Omental fat pad (tissue), 4 donors: ENCODE measurements around the gene NIPSNAP3A. TPM values are rescaled to one million over a fixed set of nuclear protein-coding genes. Genes with fewer than 3 reads are reported as not detected.

ENCODE experiments used
- ATAC-seq: fragments of 150-250 bp; one replicate; pipeline ENCODE4 v1.9.1; 2016; ENCODE audit warnings: mild to moderate bottlenecking, moderate library complexity; ENCODE audit not compliant: low FRiP score
- DNase-seq: peaks from one replicate; pipeline ENCODE4 v3.0.0-alpha.2; 2019; ENCODE audit warnings: low spot score
- total RNA-seq, 4 donors: library from RNA; depleted of rRNA; stranded (reverse); fragments of >200 nt; gene quantifications; one replicate each; pipeline ENCODE4 v1.1.0, GENCODE V29; 2016
- TF ChIP-seq, protein P1 (sequence below), 3 donors: fragments of 450-650 bp; IDR thresholded peaks; one replicate each; pipeline ENCODE4 v1.5.1; 2016 to 2017; ENCODE audit warnings: antibody characterized with exemption in 3 of 3, mild to moderate bottlenecking in 3 of 3, moderate library complexity in 2 of 3

The NIPSNAP3A gene
- total RNA-seq, 4 donors from 2014 or later, result 22.9 to 39.6 (median 29.6) TPM

DNA sequence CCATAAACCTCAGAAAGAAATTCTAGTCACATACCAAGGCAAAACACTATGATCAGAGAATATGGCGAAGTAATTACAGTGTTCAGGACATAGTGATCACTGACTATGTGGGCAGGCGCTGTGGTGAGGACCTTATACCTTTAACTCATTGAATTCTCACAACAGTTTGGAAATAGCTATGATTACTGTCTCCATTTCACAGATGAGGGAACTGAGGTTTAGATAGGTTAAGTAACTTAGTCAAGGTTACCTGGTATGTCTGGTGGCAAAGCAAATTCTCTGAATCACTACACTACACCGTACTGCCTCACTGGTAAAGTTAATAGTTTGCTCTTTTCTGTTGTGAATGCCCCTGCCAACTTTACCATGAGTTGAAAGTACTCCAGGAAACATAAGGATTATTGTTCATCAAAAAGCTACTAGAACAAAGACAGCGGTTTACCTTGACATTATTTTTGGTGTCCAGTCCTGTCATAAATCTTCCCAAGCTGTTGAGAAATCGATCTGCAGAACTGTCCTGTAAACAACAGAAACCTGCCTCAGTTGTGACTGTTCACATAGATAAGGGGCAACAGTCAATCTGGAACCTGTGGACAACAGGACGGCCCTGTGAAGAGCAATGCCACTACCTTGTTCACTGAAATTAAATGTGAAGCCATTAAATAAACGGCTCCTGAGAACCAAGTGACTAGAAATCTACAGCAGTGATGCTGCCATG is 52.7 kb downstream of the NIPSNAP3A start:
- TF ChIP-seq, protein P1, sequence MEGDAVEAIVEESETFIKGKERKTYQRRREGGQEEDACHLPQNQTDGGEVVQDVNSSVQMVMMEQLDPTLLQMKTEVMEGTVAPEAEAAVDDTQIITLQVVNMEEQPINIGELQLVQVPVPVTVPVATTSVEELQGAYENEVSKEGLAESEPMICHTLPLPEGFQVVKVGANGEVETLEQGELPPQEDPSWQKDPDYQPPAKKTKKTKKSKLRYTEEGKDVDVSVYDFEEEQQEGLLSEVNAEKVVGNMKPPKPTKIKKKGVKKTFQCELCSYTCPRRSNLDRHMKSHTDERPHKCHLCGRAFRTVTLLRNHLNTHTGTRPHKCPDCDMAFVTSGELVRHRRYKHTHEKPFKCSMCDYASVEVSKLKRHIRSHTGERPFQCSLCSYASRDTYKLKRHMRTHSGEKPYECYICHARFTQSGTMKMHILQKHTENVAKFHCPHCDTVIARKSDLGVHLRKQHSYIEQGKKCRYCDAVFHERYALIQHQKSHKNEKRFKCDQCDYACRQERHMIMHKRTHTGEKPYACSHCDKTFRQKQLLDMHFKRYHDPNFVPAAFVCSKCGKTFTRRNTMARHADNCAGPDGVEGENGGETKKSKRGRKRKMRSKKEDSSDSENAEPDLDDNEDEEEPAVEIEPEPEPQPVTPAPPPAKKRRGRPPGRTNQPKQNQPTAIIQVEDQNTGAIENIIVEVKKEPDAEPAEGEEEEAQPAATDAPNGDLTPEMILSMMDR (IDR thresholded peaks at IDR 0.05), result no peak
- ATAC-seq (no peak), DNase-seq (no peak)

DNA sequence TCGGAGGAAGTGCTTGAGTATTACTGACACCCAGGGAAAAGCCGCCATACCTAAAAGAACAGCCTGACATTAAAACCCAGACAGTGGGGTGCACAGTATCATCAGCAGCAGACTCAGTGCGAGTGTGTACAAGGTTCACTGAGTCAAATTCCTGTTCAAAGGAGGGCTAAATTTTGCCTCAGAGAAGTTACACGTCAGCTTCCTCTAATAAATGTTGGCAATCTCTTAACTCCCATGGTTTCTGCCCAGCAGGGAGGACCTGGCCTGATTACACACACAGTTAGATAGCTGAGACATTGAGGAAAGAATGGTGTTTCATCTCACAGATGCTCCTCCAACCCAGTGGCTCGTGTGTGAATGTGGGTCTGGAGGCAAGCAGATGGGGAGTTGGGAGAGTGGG is 54.6 kb downstream of the NIPSNAP3A start:
- DNase-seq, result no peak
- TF ChIP-seq, protein P1 (IDR thresholded peaks at IDR 0.05), result no peak
- ATAC-seq, result no peak

DNA sequence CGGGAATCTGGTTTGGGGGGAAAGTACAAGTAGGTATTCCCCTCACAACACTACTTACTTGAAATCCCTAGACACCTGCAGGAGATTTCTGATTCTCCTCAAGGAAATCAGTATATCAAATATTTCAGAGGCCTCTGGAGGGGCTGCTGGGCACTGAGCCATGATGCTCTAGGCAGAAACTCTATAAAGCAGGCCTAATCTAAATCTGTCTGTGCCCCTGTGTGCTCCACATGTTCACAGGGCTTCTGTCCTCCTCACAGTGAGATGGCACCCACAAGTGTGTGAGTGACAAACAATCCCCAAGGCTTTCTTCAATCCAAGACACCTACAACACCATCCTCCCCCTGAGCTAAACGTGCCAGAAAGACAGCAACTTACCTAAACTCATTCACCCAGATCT is 55.4 kb downstream of the NIPSNAP3A start:
- TF ChIP-seq, protein P1 (IDR thresholded peaks at IDR 0.05), result no peak
- DNase-seq (no peak), ATAC-seq (no peak)

DNA sequence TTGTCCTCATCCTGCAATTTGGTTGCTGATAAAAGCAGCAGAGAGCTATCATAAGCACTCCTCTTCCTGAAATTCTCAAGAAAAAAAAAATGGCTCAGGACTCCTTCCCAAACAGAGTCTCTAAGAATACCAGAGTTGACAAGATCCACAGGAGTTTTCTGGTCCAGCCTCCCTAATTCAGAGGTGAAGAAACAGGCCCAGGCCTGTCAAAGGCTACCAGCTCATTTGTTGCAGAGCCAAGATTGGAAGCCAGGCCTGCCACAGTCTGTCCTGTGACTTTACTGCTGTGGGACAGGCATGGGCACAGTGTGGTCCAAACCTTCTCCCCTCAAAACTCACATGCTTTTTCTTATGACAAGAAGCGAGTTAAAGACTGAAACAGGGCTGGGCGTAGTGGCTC is 58.0 kb downstream of the NIPSNAP3A start:
- DNase-seq (no peak), ATAC-seq (no peak)
- TF ChIP-seq, protein P1 (IDR thresholded peaks at IDR 0.05), result no peak

GRCh38 chr9:104808035-104808614 is 60.6 kb downstream of the NIPSNAP3A start:
- DNase-seq (no peak), ATAC-seq (no peak)
- TF ChIP-seq, protein P1 (IDR thresholded peaks at IDR 0.05), result no peak

Other genes with a start within 250 kb of the NIPSNAP3A start
- not detected for gene OR13F1, start 243.4 kb upstream of the NIPSNAP3A start, total RNA-seq
- not detected for gene OR13C4, start 220.5 kb upstream of the NIPSNAP3A start, total RNA-seq
- gene OR13C3, start 210.8 kb upstream of the NIPSNAP3A start, total RNA-seq, result not detected
- not detected for gene OR13C8, start 178.5 kb upstream of the NIPSNAP3A start, total RNA-seq
- not detected for gene OR13C5, start 148.3 kb upstream of the NIPSNAP3A start, total RNA-seq
- not detected for gene OR13C2, start 142.1 kb upstream of the NIPSNAP3A start, total RNA-seq
- not detected for gene OR13C9, start 129.5 kb upstream of the NIPSNAP3A start, total RNA-seq
- not detected for gene OR13D1, start 53.2 kb upstream of the NIPSNAP3A start, total RNA-seq
- 10 to 100 TPM in 3 of 4 donors, 1 to 10 TPM in 1; 7.1 to 16.1 (median 13.0) TPM for gene NIPSNAP3B, start 16.4 kb downstream of the NIPSNAP3A start, total RNA-seq
- gene ABCA1, start 180.5 kb downstream of the NIPSNAP3A start, total RNA-seq, result 100 to 1,000 TPM in 3 of 4 donors, 10 to 100 TPM in 1; 87.3 to 188 (median 124) TPM